ENCODE data around the gene FGR.

Gene FGR

GRCh38 chr1:27602462-27603308 lies 32.3 kb downstream of the FGR start:
- peak overlapping the region; percentile 75 to 76 for H3K4me3 ChIP-seq (ENCODE audit: low read depth in 1 of 2, low read length in 2 of 2)
- H3K9me3 ChIP-seq (ENCODE audit: control insufficient read depth in 1 of 2, low read length in 2 of 2) = no peaks in the 10 kb centered on the region
- no peaks in the 10 kb centered on the region for H3K36me3 ChIP-seq (ENCODE audit: control insufficient read depth in 1 of 2, insufficient read depth in 2 of 2, low read length in 2 of 2)
- H3K4me1 ChIP-seq (ENCODE audit: control insufficient read depth in 1 of 2, insufficient read depth in 2 of 2, low read length in 2 of 2) = peaks cover 11 to 59% of the 10 kb centered on the region in 2 donors
- peak overlapping the region; percentile 84 for H3K27ac ChIP-seq (ENCODE audit: low read length)
- H3K27me3 ChIP-seq (ENCODE audit: low read depth, low read length) = no peaks in the 10 kb centered on the region

DNA sequence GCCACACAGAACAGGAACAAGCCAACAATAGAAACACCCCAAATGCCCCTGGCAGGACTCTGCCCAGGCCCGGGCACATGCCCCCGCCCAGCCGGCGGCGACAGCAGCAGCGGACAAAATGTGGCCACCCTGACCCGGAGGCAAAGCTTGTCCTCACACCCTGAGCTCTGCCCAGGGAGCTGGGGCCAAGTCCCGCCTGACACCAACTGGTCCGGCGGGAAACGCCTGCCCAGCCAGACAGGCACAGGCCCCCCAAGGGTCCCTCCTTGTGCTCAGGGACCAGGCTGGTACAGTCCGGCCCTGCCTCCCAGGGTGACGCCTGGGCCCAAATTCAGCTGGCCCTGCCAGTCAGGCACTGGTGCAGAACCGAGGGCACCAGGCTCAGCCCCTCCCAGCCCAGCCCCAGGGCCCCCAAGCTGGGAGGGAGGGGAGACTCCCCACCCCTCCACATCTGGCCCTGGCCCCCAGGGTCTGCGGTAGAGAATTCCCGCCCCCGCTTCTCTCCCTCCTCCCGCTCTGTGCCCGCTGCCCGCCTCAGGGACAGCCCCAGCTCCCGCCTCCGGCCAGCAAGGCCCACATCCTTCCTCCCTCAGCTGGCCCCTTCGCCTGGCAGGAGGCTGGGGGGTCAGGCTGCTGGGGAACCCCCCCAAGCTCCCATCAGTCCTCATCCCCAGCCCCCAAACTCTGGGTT lies 33.1 kb downstream of the FGR start:
- peaks cover 17 to 67% of the 10 kb centered on the region in 2 donors for H3K4me1 ChIP-seq (ENCODE audit: control insufficient read depth in 1 of 2, insufficient read depth in 2 of 2, low read length in 2 of 2)

GRCh38 chr1:27601321-27601770 lies 33.6 kb downstream of the FGR start:
- no peaks in the 10 kb centered on the region for H3K27me3 ChIP-seq (ENCODE audit: low read depth, low read length)
- H3K27ac ChIP-seq (ENCODE audit: low read length) = peak overlapping the region; percentile 84
- H3K9me3 ChIP-seq (ENCODE audit: control insufficient read depth in 1 of 2, low read length in 2 of 2) = no peaks in the 10 kb centered on the region
- H3K36me3 ChIP-seq (ENCODE audit: control insufficient read depth in 1 of 2, insufficient read depth in 2 of 2, low read length in 2 of 2) = no peaks in the 10 kb centered on the region
- H3K4me3 ChIP-seq (ENCODE audit: low read depth in 1 of 2, low read length in 2 of 2) = peak overlapping the region; percentile 71 to 75
- peaks cover 17 to 67% of the 10 kb centered on the region in 2 donors for H3K4me1 ChIP-seq (ENCODE audit: control insufficient read depth in 1 of 2, insufficient read depth in 2 of 2, low read length in 2 of 2)

More for the DNA sequence above, 33.1 kb downstream of the FGR start:
- no peaks in the 10 kb centered on the region for H3K36me3 ChIP-seq (ENCODE audit: control insufficient read depth in 1 of 2, insufficient read depth in 2 of 2, low read length in 2 of 2)
- no peaks in the 10 kb centered on the region for H3K27me3 ChIP-seq (ENCODE audit: low read depth, low read length)
- peak overlapping the region; percentile 84 for H3K27ac ChIP-seq (ENCODE audit: low read length)
- H3K9me3 ChIP-seq (ENCODE audit: control insufficient read depth in 1 of 2, low read length in 2 of 2) = no peaks in the 10 kb centered on the region
- H3K4me3 ChIP-seq (ENCODE audit: low read depth in 1 of 2, low read length in 2 of 2) = peak overlapping the region; percentile 71 to 75

GRCh38 chr1:27600498-27601175 lies 34.3 kb downstream of the FGR start:
- Histone ChIP-seq H3K4me3 (ENCODE audit: low read depth in 1 of 2, low read length in 2 of 2) (peak overlapping the region; percentile 71 to 75), H3K9me3 (ENCODE audit: control insufficient read depth in 1 of 2, low read length in 2 of 2) (no peaks in the 10 kb centered on the region), H3K27me3 (ENCODE audit: low read depth, low read length) (no peaks in the 10 kb centered on the region), H3K36me3 (ENCODE audit: control insufficient read depth in 1 of 2, insufficient read depth in 2 of 2, low read length in 2 of 2) (no peaks in the 10 kb centered on the region), H3K27ac (ENCODE audit: low read length) (peak overlapping the region; percentile 41), H3K4me1 (ENCODE audit: control insufficient read depth in 1 of 2, insufficient read depth in 2 of 2, low read length in 2 of 2) (peaks cover 20 to 68% of the 10 kb centered on the region in 2 donors)

- Histone ChIP-seq H3K27ac (ENCODE audit: low read length) (peak overlapping the region; percentile 80), H3K4me1 (ENCODE audit: control insufficient read depth in 1 of 2, insufficient read depth in 2 of 2, low read length in 2 of 2) (peaks cover 22 to 75% of the 10 kb centered on the region in 2 donors), H3K27me3 (ENCODE audit: low read depth, low read length) (no peaks in the 10 kb centered on the region), H3K9me3 (ENCODE audit: control insufficient read depth in 1 of 2, low read length in 2 of 2) (no peaks in the 10 kb centered on the region), H3K4me3 (ENCODE audit: low read depth in 1 of 2, low read length in 2 of 2) (peak overlapping the region in 1 of 2 donors; percentile 26), H3K36me3 (ENCODE audit: control insufficient read depth in 1 of 2, insufficient read depth in 2 of 2, low read length in 2 of 2) (no peaks in the 10 kb centered on the region)
Measured at GRCh38 chr1:27599605-27600497, 35.1 kb downstream of the FGR start.

- Histone ChIP-seq H3K9me3 (ENCODE audit: control insufficient read depth in 1 of 2, low read length in 2 of 2) (no peaks in the 10 kb centered on the region), H3K36me3 (ENCODE audit: control insufficient read depth in 1 of 2, insufficient read depth in 2 of 2, low read length in 2 of 2) (no peaks in the 10 kb centered on the region), H3K27me3 (ENCODE audit: low read depth, low read length) (no peaks in the 10 kb centered on the region), H3K4me1 (ENCODE audit: control insufficient read depth in 1 of 2, insufficient read depth in 2 of 2, low read length in 2 of 2) (peaks cover 26 to 79% of the 10 kb centered on the region in 2 donors), H3K4me3 (ENCODE audit: low read depth in 1 of 2, low read length in 2 of 2) (peak overlapping the region in 1 of 2 donors; percentile 26), H3K27ac (ENCODE audit: low read length) (peak overlapping the region; percentile 80)
Measured at GRCh38 chr1:27598902-27599528, 36.0 kb downstream of the FGR start.

DNA sequence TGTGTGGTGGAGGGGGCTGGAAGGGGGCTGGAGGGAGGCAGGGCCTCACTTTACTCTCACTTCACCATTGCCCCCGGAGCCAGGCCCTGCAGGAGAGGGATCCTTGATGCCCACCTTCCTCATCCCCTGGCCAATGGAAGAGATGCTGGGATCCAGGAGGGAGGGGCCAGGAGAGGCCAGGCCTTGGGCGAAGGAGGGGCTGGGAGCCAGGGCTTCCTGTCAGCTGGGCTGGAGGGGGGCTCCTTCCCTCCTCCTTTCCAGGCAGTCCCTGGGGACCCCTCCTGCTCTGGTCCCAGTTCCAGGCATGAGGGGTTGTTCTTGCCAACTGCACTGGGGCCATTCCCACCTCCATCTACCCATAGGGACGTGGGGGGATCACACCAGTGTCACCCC lies 36.7 kb downstream of the FGR start:
- Histone ChIP-seq H3K27ac (ENCODE audit: low read length) (peak overlapping the region; percentile 80), H3K4me1 (ENCODE audit: control insufficient read depth in 1 of 2, insufficient read depth in 2 of 2, low read length in 2 of 2) (peaks cover 32 to 86% of the 10 kb centered on the region in 2 donors), H3K27me3 (ENCODE audit: low read depth, low read length) (no peaks in the 10 kb centered on the region), H3K36me3 (ENCODE audit: control insufficient read depth in 1 of 2, insufficient read depth in 2 of 2, low read length in 2 of 2) (no peaks in the 10 kb centered on the region), H3K4me3 (ENCODE audit: low read depth in 1 of 2, low read length in 2 of 2) (peak overlapping the region in 1 of 2 donors; percentile 26), H3K9me3 (ENCODE audit: control insufficient read depth in 1 of 2, low read length in 2 of 2) (no peaks in the 10 kb centered on the region)

DNA sequence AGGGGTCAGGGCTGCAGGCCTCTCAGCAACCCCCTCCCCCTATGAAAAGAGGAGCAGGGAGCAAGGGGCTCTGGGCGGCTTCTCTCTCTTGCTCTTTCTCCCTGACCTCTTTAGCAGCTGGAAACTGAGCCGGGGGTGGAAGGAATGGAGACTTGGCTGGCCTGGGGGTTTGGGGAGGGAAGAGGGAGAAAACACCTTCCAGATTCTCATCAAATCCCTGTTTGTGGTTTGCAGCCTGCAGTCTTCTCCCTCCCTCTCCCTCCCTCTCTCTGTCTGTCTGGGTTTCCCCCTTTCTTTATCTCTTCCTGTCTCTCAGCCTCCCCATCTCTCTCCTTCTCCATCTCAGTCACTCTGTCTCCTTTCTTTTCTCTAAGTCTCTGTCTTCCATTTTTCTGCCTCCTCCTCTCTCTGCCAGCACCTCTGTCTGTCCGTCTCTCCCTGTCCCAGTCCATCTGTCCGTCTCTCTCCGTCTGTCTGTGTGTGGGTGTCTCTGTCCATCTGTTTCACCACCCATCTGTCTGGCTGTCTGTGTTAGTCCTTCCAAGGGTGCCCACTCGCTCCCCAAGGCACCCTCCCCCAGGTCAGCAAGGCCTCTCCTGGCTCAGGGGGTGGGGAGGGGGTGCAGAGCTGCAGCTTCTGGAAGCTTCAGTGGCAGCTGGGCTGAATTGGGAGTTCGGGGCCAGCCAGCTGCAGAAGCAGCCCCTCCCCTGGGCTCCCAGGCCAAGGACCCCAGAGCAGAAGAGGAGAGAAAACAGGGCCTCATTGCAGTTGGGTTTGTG lies 37.3 kb downstream of the FGR start:
- H3K36me3 ChIP-seq (ENCODE audit: control insufficient read depth in 1 of 2, insufficient read depth in 2 of 2, low read length in 2 of 2) = no peaks in the 10 kb centered on the region
- H3K4me1 ChIP-seq (ENCODE audit: control insufficient read depth in 1 of 2, insufficient read depth in 2 of 2, low read length in 2 of 2) = peaks cover 32 to 92% of the 10 kb centered on the region in 2 donors
- H3K9me3 ChIP-seq (ENCODE audit: control insufficient read depth in 1 of 2, low read length in 2 of 2) = no peaks in the 10 kb centered on the region
- H3K27ac ChIP-seq (ENCODE audit: low read length) = peak overlapping the region; percentile 45
- no peaks in the 10 kb centered on the region for H3K27me3 ChIP-seq (ENCODE audit: low read depth, low read length)
- H3K4me3 ChIP-seq (ENCODE audit: low read depth in 1 of 2, low read length in 2 of 2) = peak overlapping the region in 1 of 2 donors; percentile 26

DNA sequence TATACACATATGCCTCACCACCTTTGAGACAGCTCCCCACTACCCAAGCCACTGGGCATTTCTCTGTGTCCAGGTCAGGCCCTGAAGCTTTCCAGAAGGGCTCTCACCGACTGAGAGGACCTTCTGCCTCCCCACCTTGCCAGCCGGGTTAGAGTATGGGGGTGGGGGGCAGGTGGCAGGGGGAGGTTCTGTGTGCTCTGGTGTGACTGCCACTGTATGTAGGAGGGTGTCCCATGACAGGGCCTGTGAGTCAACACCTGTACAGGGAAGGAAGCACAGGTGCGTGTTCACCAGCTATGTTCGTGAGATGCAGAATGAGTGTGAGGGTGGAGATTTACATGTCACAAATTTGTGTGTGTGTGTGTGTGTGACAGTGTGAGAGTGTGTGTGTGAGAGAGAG lies 38.0 kb downstream of the FGR start:
- no peak overlapping the region for H3K27ac ChIP-seq (ENCODE audit: low read length)
- no peaks in the 10 kb centered on the region for H3K36me3 ChIP-seq (ENCODE audit: control insufficient read depth in 1 of 2, insufficient read depth in 2 of 2, low read length in 2 of 2)
- H3K27me3 ChIP-seq (ENCODE audit: low read depth, low read length) = no peaks in the 10 kb centered on the region
- no peaks in the 10 kb centered on the region for H3K9me3 ChIP-seq (ENCODE audit: control insufficient read depth in 1 of 2, low read length in 2 of 2)
- H3K4me3 ChIP-seq (ENCODE audit: low read depth in 1 of 2, low read length in 2 of 2) = no peak overlapping the region
- H3K4me1 ChIP-seq (ENCODE audit: control insufficient read depth in 1 of 2, insufficient read depth in 2 of 2, low read length in 2 of 2) = peaks cover 32 to 99% of the 10 kb centered on the region in 2 donors

Data from muscle layer of duodenum (tissue), 2 donors.